Fibroblast of skin of back (primary cell): ENCODE measurements around the gene C10orf143.

Experiments used
- DNase-seq: peaks from one replicate; pipeline ENCODE4 v3.0.0-alpha.2; 2013

Gene C10orf143

DNA sequence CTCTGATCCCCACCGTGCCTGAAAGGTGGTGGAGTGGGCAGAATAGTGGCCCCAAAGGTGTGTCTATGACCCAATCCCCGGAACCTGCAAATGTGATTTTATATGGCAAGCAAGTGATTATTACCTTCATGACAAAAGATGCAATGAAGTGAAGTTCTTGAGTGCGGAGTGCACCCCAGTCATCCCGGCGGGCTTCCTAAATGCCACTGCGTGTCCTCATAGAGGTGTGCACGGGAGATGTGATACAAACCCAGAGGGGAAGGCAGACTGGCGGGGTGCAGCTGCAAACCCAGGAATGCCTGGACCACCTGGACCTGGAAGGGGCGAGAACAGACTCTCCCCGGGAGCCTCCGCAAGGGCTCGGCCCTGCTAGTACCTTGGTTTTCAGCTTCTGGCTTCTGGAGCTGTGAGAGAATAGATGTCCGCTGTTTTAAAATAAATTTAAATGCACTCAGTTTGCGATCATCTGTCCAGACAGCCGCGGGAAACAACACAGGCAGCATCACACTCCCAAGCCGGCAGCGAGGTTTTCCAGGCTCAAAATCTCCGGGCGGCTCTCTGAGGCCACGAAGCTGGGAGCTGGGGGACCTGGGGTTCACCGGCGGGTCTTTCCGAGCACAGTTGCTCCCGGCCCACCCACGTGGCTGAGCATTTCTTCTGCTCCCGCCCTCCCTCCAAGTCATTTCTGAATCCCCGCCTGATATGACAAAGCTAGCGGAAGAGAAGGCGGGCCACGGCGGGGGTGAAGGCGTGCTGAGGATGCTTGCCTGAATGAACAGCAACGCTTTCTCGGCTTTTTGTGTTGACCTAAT is 96.2 kb downstream of the C10orf143 start:
- DNase-seq, result no peak
